ENCODE results near the gene MT2A. TPM values are rescaled to one million over a fixed set of nuclear protein-coding genes. Genes with fewer than 3 reads are reported as not detected.

MT2A gene
- total RNA-seq, 1 donor = 33.7 TPM

- Histone ChIP-seq H3K27ac (ENCODE audit: low read depth, low read length) (no peak overlapping the region), H3K27me3 (ENCODE audit: insufficient read depth, low read length) (peaks cover 57% of the 10 kb centered on the region), H4K20me1 (ENCODE audit: insufficient read depth, low read length) (no peaks in the 10 kb centered on the region), H3K9me3 (ENCODE audit: low read depth, low read length) (no peaks in the 10 kb centered on the region), H3K4me2 (ENCODE audit: insufficient read depth, low read length) (no peak overlapping the region), H2AFZ (ENCODE audit: low read length) (no peak overlapping the region), H3K4me1 (ENCODE audit: insufficient read depth, low read length) (peaks cover 3% of the 10 kb centered on the region), H3K4me3 (ENCODE audit: insufficient read depth, low read length) (no peak overlapping the region), H3K36me3 (ENCODE audit: insufficient read depth, low read length) (no peaks in the 10 kb centered on the region), H3K79me2 (ENCODE audit: insufficient read depth, low read length) (no peaks in the 10 kb centered on the region)
- DNase-seq (ENCODE audit: insufficient read length, low spot score, missing footprints) = no peak
- no peak for TF ChIP-seq CTCF (IDR thresholded peaks at IDR 0.05; ENCODE audit: extremely low read depth, low read depth, low read length)
These were observed 39.5 kb downstream of the MT2A start for GRCh38 chr16:56647641-56648431.

- DNase-seq (ENCODE audit: insufficient read length, low spot score, missing footprints) = no peak
- Histone ChIP-seq H3K36me3 (ENCODE audit: insufficient read depth, low read length) (no peaks in the 10 kb centered on the region), H3K27ac (ENCODE audit: low read depth, low read length) (no peak overlapping the region), H3K27me3 (ENCODE audit: insufficient read depth, low read length) (peaks cover 59% of the 10 kb centered on the region), H3K4me2 (ENCODE audit: insufficient read depth, low read length) (no peak overlapping the region), H3K9me3 (ENCODE audit: low read depth, low read length) (no peaks in the 10 kb centered on the region), H2AFZ (ENCODE audit: low read length) (no peak overlapping the region), H3K4me3 (ENCODE audit: insufficient read depth, low read length) (no peak overlapping the region), H3K79me2 (ENCODE audit: insufficient read depth, low read length) (no peaks in the 10 kb centered on the region), H4K20me1 (ENCODE audit: insufficient read depth, low read length) (no peaks in the 10 kb centered on the region), H3K4me1 (ENCODE audit: insufficient read depth, low read length) (no peaks in the 10 kb centered on the region)
- no peak for TF ChIP-seq CTCF (IDR thresholded peaks at IDR 0.05; ENCODE audit: extremely low read depth, low read depth, low read length)
These were observed 40.9 kb downstream of the MT2A start for GRCh38 chr16:56649271-56649670.

GRCh38 chr16:56649820-56650219, 41.4 kb downstream of the MT2A start:
- no peak overlapping the region for H3K27ac ChIP-seq (ENCODE audit: low read depth, low read length)
- no peak overlapping the region for H2AFZ ChIP-seq (ENCODE audit: low read length)
- no peaks in the 10 kb centered on the region for H3K9me3 ChIP-seq (ENCODE audit: low read depth, low read length)
- no peaks in the 10 kb centered on the region for H4K20me1 ChIP-seq (ENCODE audit: insufficient read depth, low read length)
- H3K4me2 ChIP-seq (ENCODE audit: insufficient read depth, low read length) = no peak overlapping the region
- no peaks in the 10 kb centered on the region for H3K4me1 ChIP-seq (ENCODE audit: insufficient read depth, low read length)
- TF ChIP-seq CTCF (IDR thresholded peaks at IDR 0.05; ENCODE audit: extremely low read depth, low read depth, low read length) = no peak
- peaks cover 54% of the 10 kb centered on the region for H3K27me3 ChIP-seq (ENCODE audit: insufficient read depth, low read length)
- no peaks in the 10 kb centered on the region for H3K79me2 ChIP-seq (ENCODE audit: insufficient read depth, low read length)
- DNase-seq (ENCODE audit: insufficient read length, low spot score, missing footprints) = no peak
- no peak overlapping the region for H3K4me3 ChIP-seq (ENCODE audit: insufficient read depth, low read length)
- H3K36me3 ChIP-seq (ENCODE audit: insufficient read depth, low read length) = no peaks in the 10 kb centered on the region

- Histone ChIP-seq H4K20me1 (ENCODE audit: insufficient read depth, low read length) (no peaks in the 10 kb centered on the region), H3K4me2 (ENCODE audit: insufficient read depth, low read length) (no peak within 1 kb of the TSS), H3K36me3 (ENCODE audit: insufficient read depth, low read length) (no peaks in the 10 kb centered on the region), H3K4me3 (ENCODE audit: insufficient read depth, low read length) (no peak within 1 kb of the TSS), H3K9me3 (ENCODE audit: low read depth, low read length) (no peaks in the 10 kb centered on the region), H2AFZ (ENCODE audit: low read length) (no peak within 1 kb of the TSS), H3K4me1 (ENCODE audit: insufficient read depth, low read length) (no peaks in the 10 kb centered on the region), H3K27ac (ENCODE audit: low read depth, low read length) (no peak within 1 kb of the TSS), H3K27me3 (ENCODE audit: insufficient read depth, low read length) (peaks cover 44% of the 10 kb centered on the region), H3K79me2 (ENCODE audit: insufficient read depth, low read length) (no peaks in the 10 kb centered on the region)
- TF ChIP-seq CTCF (IDR thresholded peaks at IDR 0.05; ENCODE audit: extremely low read depth, low read depth, low read length) = no peak
- DNase-seq (ENCODE audit: insufficient read length, low spot score, missing footprints) = no peak
These were observed 43.2 kb downstream of the MT2A start, which contains the start of gene MT1B for GRCh38 chr16:56651586-56651985. TSS of gene MT1B (plus strand) at chr16:56651886. CDS start at chr16:56651954, 68 bp downstream.
